ENCODE measurements around the gene MX2.
"Not testable (repeated sequence)": the region's sequence is repeated elsewhere in the genome, so short reads cannot be mapped to it uniquely, and the experiment has no call there.

The MX2 gene

GRCh38 chr21:41361786-41362604 is at the start of gene MX2:
TSS of gene MX2 (plus strand) at chr21:41362027. CDS start at chr21:41376907, 14,880 bp downstream.
- peak; percentile 53 to 58 for DNase-seq (ENCODE audit: low read depth in 2 of 2)

DNA sequence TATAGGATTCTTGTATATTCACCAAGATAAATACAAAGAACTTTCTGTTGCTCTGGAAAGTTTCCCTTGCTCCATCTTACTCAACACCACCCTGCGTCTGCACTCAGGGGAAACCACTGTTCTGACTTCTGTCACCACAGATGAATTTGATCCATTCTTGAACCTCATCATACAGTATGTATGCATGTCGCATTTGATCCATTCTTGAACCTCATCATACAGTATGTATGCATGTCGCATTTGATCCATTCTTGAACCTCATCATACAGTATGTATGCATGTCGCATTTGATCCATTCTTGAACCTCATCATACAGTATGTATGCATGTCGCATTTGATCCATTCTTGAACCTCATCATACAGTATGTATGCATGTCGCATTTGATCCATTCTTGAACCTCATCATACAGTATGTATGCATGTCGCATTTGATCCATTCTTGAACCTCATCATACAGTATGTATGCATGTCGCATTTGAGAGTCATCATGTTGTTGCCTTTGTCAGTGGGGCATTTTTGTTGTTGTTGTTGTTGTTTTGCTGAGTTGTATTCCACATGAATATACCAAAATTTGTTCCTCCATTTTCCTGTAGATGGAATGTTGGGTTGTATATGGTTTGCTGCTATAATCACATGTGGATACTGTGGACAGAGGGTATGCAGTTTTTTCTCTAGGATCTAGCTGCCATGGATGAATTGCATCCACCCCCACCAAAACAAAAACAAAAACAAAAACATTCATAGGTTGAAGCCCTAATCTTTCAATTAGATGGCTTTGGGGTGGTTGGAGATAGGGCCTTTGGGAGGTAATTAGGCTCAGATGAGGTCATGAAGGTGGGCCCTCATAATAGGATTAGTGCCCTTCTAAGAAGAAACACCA is 48.3 kb upstream of the MX2 start:
- DNase-seq (ENCODE audit: low read depth in 2 of 2): not testable (repeated sequence)

GRCh38 chr21:41315726-41316125 is 46.1 kb upstream of the MX2 start:
- no peak for DNase-seq (ENCODE audit: low read depth in 2 of 2)

- DNase-seq (ENCODE audit: low read depth in 2 of 2): no peak
Observed at GRCh38 chr21:41316200-41317062, 45.4 kb upstream of the MX2 start, which contains the start of gene FAM3B. TSS of gene FAM3B (plus strand) at chr21:41316801. CDS start at chr21:41316880, 79 bp downstream.

DNA sequence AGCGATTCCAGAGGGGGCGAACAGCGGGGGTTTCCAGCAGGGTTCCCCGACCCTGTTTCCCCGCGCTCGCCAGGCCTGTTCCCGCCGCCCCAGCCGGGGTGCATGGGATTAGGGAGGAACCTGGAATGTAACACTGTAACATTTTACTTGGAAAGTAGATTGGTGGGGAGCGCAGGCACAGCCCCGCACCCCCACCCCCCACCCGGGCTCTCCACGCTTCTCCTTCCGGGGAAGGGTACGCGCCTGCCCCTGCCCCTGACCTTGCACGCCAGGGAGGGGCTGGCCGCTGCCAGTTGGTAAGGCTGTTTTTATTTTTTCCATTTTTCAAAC is 44.8 kb upstream of the MX2 start:
- no peak for DNase-seq (ENCODE audit: low read depth in 2 of 2)

DNA sequence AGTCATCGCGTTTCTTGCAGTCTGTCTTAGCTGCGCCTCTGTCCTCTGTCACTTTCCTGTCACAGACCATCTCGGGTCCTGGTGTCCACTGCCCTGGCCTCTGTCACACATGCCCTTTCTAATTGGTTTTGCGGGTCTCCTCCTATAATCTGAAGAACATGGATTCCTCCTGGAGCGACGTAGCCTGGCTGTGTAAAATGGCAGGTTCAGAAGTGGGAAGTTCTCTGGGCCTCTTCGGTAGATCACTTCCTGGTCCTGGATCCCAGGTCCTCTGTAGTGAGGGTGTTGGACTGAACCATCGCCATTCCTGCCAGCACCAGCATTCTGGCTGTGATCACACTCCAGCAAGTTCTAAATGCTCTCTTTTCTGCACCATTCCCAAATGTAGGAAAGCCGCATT is 44.4 kb upstream of the MX2 start:
- DNase-seq (ENCODE audit: low read depth in 2 of 2): no peak

DNA sequence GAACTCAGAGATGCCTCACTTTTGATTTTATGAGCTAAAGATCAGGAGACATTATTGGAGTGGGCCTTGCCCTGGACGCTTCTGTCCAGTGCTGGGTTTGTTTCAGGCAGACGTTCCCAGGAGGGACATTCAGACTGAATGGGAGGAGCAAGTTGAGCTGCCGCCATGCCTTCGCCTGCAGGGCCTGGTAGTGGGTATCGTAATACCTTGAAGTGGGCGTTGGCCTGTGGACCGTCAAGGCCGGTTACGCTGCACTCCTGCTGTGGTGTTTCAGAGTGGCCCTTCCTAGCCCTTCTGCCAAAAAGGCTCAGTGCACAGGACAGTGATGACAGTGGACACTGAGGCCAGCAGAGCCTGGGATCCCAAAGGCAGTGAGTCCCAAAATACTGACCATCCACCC is 43.6 kb upstream of the MX2 start:
- no peak for DNase-seq (ENCODE audit: low read depth in 2 of 2)

GRCh38 chr21:41319273-41319672 is 42.6 kb upstream of the MX2 start:
- DNase-seq (ENCODE audit: low read depth in 2 of 2): no peak

GRCh38 chr21:41321211-41321907 is 40.5 kb upstream of the MX2 start:
- no peak for DNase-seq (ENCODE audit: low read depth in 2 of 2)

DNA sequence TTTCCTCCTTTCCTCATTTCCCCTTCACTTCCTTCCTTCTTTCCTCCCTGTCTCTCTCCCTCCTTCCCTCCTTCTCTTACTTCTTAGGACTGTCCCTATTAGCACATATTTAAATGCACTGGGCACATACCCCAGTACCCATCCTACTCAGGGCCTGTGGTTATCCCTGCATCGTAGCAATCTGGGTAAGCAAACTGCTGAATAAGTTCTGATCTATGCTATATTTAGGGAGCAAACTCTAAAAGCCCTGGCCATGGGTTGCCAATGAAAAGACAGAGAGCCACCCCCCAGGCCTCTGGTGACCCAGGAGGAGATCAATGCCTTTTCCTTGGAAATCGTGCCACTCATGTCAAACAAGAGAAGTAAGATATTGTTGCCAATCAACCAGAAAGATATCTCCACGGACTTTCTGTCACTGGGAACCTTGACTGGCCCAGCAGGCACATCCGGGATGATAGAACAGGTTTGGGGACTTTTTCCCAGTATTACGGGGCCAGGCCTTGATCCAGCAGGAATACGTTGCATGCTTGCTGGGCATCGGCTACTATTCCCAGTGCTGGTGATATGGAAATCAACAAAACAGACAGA is 39.8 kb upstream of the MX2 start:
- no peak for DNase-seq (ENCODE audit: low read depth in 2 of 2)

DNA sequence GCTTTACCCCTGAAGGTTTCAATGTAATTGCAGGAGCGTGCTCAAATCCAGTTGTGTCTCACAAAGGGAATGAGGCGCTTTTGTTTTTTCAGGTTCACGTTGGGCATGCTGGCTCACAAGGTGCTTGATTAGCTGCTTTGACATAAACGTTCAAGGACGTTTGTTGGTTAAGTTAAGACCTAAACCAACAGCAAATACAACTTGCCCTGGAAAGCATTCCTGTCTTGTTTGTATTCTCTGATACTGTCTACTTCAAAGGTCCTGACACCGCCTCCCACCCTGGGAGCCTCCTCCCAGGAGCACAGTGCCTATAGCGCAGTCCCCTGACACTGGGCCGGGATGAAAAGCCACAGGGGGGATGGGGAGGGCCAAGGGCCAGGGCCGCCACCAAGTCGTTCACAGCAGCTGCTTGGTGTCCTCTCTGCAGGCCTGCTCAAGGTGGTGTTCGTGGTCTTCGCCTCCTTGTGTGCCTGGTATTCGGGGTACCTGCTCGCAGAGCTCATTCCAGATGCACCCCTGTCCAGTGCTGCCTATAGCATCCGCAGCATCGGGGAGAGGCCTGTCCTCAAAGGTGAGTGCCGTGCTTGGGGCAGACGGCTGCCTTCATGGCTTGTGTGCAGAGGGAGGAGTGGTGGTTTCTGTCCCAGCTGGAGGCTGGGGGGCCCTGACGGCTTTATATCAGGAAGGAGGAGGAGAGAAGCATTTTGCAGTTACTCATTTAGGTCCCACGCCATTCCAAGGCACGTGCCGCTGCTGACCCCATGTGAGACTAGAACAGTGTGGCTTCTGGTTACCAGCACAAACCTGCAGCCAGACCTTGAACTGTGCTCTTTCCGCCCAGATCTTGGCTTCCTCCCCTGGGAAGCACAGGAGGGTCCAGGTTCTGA is 39.1 kb upstream of the MX2 start:
- no peak for DNase-seq (ENCODE audit: low read depth in 2 of 2)

GRCh38 chr21:41325138-41325912 is 36.5 kb upstream of the MX2 start:
- DNase-seq (ENCODE audit: low read depth in 2 of 2): no peak

GRCh38 chr21:41326414-41327080 is 35.3 kb upstream of the MX2 start:
- no peak for DNase-seq (ENCODE audit: low read depth in 2 of 2)

DNA sequence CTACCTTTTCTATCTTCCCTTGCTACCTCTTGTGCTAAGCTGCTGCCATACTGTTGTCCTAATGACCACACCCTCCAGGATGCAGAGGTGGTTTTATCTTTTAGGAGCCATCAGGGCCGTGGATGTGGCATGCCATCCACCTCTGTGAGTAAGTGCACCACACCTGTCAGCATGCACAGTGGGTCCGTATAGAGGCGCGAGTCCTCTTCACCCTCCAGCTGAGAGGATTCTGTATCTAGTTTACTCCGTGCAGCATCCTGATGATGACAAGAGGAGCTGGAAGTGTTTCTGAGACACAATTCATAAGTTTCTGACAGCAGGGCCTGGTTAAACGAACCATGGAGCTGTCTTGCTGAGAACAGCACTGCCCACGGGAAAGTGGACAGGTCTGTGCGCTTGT is 34.1 kb upstream of the MX2 start:
- DNase-seq (ENCODE audit: low read depth in 2 of 2): no peak

- no peak for DNase-seq (ENCODE audit: low read depth in 2 of 2)
Observed at GRCh38 chr21:41328660-41329607, 32.9 kb upstream of the MX2 start.

GRCh38 chr21:41333752-41334151 is 28.1 kb upstream of the MX2 start:
- no peak for DNase-seq (ENCODE audit: low read depth in 2 of 2)

GRCh38 chr21:41337515-41337914 is 24.3 kb upstream of the MX2 start:
- no peak for DNase-seq (ENCODE audit: low read depth in 2 of 2)

All from stimulated activated CD4-positive, alpha-beta T cell treated with anti-CD3 and anti-CD28 coated beads, Interleukin-4, amount 100 ng/mL, for 48 hours (primary cell).